Mesothelial cell of epicardium (in vitro differentiated cells): ENCODE measurements around the gene MSANTD1. TPM values are rescaled to one million over a fixed set of nuclear protein-coding genes. Genes with fewer than 3 reads are reported as not detected.

Experiments
- DNase-seq, 2 experiments: peaks; one replicate each; pipeline ENCODE4 v3.0.0; 2021; ENCODE audit warnings: low spot score in 2 of 2; ENCODE audit not compliant: unreplicated experiment in 2 of 2
- H3K27ac Mint-ChIP-seq: 2 replicates; pipeline ENCODE4 v1.8.0; 2021; ENCODE audit warnings: mixed read lengths
- H3K27me3 Mint-ChIP-seq: 2 replicates; pipeline ENCODE4 v1.8.0; 2021; ENCODE audit warnings: low read depth, mixed read lengths
- H3K36me3 Mint-ChIP-seq: 2 replicates; pipeline ENCODE4 v1.8.0; 2021; ENCODE audit warnings: mixed read lengths
- H3K4me1 Mint-ChIP-seq: 2 replicates; pipeline ENCODE4 v1.8.0; 2021; ENCODE audit warnings: mixed read lengths
- H3K4me3 Mint-ChIP-seq: 2 replicates; pipeline ENCODE4 v1.8.0; 2021; ENCODE audit warnings: mild to moderate bottlenecking, moderate library complexity, mixed read lengths
- H3K9me3 Mint-ChIP-seq: 2 replicates; pipeline ENCODE4 v1.8.0; 2021; ENCODE audit warnings: mixed read lengths
- total RNA-seq: library from RNA; stranded (reverse); gene quantifications from 3 replicates; pipeline ENCODE4 v1.2.1, GENCODE V29; 2021
- TF ChIP-seq, protein P1 (sequence below): fragments of 200-600 bp; sonication (generic); IDR thresholded peaks from one replicate; pipeline ENCODE4 v1.5.0; 2021; ENCODE audit warnings: antibody characterized with exemption; ENCODE audit not compliant: unreplicated experiment

MSANTD1 gene
- total RNA-seq, 1 donor from 2014 or later, result 2.6 TPM

DNA sequence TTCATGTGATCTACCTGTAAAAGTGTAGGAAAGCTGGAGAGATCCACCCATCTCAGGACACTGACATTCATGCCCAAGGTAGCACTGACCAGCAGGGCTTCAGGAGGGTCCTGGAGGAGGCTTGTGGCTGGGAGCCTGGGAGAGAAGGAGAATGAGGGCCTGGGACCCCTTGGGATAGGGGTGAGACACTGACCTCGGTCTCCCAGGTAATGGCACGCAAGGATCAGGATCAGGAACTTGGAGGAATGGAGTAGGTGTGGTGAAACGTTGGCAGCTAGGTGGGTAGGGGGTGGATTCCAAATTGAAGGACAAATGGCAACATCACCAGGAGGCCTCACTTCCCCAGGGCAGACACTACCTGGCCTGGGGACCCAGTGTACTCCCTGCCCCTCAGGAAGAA, 31.5 kb downstream of the MSANTD1 start:
- H3K4me3 Mint-ChIP-seq, result no peak overlapping the region
- no peaks in the 10 kb centered on the region for H3K4me1 Mint-ChIP-seq
- H3K9me3 Mint-ChIP-seq, result peaks cover 19% of the 10 kb centered on the region
- DNase-seq, result no peak
- H3K27me3 Mint-ChIP-seq, result peaks cover 6% of the 10 kb centered on the region
- H3K36me3 Mint-ChIP-seq, result peaks cover 6% of the 10 kb centered on the region
- TF ChIP-seq, protein P1, sequence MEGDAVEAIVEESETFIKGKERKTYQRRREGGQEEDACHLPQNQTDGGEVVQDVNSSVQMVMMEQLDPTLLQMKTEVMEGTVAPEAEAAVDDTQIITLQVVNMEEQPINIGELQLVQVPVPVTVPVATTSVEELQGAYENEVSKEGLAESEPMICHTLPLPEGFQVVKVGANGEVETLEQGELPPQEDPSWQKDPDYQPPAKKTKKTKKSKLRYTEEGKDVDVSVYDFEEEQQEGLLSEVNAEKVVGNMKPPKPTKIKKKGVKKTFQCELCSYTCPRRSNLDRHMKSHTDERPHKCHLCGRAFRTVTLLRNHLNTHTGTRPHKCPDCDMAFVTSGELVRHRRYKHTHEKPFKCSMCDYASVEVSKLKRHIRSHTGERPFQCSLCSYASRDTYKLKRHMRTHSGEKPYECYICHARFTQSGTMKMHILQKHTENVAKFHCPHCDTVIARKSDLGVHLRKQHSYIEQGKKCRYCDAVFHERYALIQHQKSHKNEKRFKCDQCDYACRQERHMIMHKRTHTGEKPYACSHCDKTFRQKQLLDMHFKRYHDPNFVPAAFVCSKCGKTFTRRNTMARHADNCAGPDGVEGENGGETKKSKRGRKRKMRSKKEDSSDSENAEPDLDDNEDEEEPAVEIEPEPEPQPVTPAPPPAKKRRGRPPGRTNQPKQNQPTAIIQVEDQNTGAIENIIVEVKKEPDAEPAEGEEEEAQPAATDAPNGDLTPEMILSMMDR, result no peak
- H3K27ac Mint-ChIP-seq, result no peak overlapping the region

DNA sequence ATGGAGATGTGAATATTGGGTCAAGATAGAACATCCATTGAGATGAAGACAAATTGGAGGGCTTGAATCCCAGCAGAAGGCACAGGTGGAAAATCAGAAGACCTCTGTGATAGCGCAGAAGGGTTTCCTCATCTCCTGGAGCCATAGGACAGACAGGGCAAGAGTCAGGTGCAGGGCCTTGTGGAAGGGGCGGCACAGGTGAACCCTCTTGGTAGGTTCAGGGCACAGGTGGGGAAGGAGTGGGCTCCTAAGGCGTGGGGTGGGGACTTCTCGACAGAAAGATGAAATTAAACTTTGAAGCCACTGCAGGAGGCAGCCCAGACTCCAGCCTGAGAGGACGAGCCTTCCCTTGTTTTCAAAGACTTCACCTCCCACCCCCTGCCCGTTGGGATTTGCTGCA, 34.5 kb downstream of the MSANTD1 start:
- Mint-ChIP-seq H3K36me3 (peaks cover 4% of the 10 kb centered on the region), H3K9me3 (peaks cover 19% of the 10 kb centered on the region), H3K4me3 (no peak overlapping the region), H3K27ac (no peak overlapping the region), H3K4me1 (no peaks in the 10 kb centered on the region), H3K27me3 (peaks cover 10% of the 10 kb centered on the region)
- DNase-seq, result no peak
- TF ChIP-seq, protein P1, result no peak

DNA sequence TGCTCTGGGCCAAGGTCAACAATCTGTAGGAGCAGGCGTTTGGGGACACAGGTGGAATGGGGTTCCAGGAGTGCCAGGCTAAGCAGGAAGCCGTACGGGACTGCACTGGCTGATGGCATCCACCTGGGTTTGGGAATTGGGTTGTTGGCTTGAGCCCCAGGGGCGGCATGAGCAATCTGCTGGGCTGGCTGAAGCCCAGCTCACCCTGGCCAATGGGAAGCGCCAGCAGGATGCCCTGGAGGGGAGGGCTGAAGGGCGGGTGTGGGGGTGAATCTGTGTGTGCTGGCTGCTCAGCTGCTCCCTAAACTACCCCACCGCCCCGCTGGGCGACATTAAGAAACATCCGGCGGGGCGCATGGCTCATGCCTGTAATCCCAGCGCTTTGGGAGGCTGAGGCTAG, 35.0 kb downstream of the MSANTD1 start:
- DNase-seq, result no peak
- Mint-ChIP-seq H3K27ac (no peak overlapping the region), H3K27me3 (peaks cover 10% of the 10 kb centered on the region), H3K4me1 (no peaks in the 10 kb centered on the region), H3K36me3 (peaks cover 4% of the 10 kb centered on the region), H3K9me3 (peaks cover 16% of the 10 kb centered on the region), H3K4me3 (no peak overlapping the region)
- TF ChIP-seq, protein P1, result no peak

DNA sequence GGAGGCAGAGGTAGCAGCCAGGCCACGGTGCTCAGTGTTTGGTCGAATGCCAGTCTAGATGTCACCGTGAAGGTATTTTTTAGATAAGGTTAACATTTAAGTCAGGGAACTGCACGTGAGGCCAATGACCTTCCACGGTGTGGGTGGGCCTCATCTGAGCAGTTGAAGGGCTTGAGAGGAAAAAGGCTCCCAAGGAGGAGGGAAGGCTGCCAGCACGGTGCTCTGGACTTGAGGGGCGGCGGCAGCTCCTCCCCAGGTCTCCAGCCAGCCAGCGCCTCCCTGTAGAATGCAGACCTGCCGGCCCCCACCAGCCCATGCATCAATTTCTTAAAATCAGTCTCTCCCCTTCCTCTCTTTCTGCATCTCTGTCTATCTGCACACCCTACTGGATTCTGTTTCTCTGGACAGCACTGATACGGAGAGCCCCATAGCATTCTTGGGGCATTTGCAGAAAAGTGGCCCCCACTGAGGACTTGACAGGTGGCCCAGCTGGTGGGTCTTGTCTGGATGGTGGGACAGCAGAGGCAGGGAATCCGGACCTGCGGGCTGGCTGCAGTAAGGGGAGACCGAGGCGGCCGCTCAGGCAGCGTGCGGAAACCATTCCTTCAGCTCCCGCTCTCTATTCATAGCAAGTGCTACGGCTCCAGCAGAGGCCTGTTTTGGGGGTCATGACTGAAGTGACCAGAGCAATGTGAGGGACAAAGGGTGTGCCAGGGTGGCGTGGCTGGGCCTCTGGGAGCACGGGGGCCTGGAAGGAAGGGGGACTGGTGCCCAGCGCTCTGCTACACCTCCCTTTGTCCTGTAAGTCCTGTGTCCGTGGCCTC, 36.0 kb downstream of the MSANTD1 start:
- no peaks in the 10 kb centered on the region for H3K4me1 Mint-ChIP-seq
- H3K36me3 Mint-ChIP-seq, result peaks cover 4% of the 10 kb centered on the region
- no peak overlapping the region for H3K4me3 Mint-ChIP-seq
- TF ChIP-seq, protein P1, result no peak
- peaks cover 12% of the 10 kb centered on the region for H3K9me3 Mint-ChIP-seq
- H3K27me3 Mint-ChIP-seq, result peaks cover 15% of the 10 kb centered on the region
- no peak overlapping the region for H3K27ac Mint-ChIP-seq
- DNase-seq, result no peak

DNA sequence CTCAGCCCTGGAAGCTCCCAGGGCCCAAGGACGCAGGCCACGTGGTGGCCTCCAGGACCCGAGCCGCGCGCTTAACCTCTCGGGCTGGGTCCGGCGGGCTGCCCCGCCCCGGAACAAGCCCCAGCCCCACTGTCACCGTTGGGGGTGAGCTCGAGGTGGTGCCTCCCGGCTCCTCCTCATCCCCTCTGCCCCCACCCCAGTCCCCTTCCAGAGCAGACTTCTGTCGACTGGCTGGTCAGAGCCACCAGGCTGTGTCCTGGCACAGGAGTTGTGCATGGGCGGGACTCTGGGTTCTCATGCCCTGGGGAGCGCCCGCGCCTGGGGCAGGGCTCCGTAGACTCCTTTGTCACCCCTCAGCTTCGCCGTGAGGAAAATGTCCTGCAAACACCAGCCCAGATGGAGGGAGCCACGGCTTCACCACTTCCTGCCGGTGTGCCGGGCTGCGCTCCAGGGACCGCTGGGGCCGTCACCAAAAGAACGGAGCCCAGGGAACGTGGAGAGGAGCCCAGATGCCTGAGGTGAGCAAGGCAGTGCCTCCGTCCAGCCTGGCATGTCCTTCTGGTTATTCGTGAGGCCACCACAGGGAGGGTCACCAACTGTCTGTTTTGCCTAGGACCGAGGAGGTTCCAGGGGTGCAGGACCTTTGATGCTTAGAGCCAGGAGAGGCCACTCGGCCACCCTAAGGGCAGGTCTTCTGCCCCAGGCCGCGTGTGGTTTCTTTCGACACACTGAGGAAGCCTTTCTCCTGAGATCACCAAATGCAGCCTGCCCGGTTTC, 36.8 kb downstream of the MSANTD1 start:
- Mint-ChIP-seq H3K27me3 (peaks cover 21% of the 10 kb centered on the region), H3K4me3 (no peak overlapping the region), H3K9me3 (peaks cover 12% of the 10 kb centered on the region), H3K36me3 (peaks cover 4% of the 10 kb centered on the region), H3K27ac (no peak overlapping the region), H3K4me1 (no peaks in the 10 kb centered on the region)
- DNase-seq, result no peak
- TF ChIP-seq, protein P1, result no peak
